VCaP (cell line): ENCODE results near the gene ZNF662.
A peak's percentile ranks its signal among the peaks of the same experiment; 100 is the strongest.
"Not testable (repeated sequence)": the region's sequence is repeated elsewhere in the genome, so short reads cannot be mapped to it uniquely, and the experiment has no call there.

ENCODE experiments used
- H3K27ac ChIP-seq: fragments of 450-650 bp; 2 replicates; pipeline ENCODE4 v1.5.1; 2017
- TF ChIP-seq, protein P1 (sequence below): fragments of 450-650 bp; conservative IDR thresholded peaks from 2 replicates; pipeline ENCODE4 v1.5.1; 2017; ENCODE audit warnings: mild to moderate bottlenecking, moderate library complexity

The ZNF662 gene

DNA sequence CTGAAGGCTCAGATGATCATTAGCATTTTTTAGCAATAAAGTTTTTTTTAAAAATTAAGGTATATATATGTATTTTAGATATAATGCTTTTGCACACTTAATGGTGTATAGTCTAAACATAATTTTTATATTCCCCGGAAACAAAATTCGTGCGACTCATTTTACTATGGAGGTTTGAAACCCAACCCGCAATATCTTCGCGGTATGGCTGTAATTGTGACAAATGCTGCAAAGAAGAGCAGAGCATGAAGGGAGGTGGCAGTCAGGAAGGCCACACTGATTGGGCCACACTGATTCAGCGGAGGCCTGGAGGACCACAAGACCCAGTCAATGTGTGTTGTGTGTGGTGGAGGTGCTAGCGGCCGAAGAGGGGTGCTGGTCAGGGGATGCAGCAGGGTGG lies 25.8 kb upstream of the ZNF662 start:
- TF ChIP-seq, protein P1, sequence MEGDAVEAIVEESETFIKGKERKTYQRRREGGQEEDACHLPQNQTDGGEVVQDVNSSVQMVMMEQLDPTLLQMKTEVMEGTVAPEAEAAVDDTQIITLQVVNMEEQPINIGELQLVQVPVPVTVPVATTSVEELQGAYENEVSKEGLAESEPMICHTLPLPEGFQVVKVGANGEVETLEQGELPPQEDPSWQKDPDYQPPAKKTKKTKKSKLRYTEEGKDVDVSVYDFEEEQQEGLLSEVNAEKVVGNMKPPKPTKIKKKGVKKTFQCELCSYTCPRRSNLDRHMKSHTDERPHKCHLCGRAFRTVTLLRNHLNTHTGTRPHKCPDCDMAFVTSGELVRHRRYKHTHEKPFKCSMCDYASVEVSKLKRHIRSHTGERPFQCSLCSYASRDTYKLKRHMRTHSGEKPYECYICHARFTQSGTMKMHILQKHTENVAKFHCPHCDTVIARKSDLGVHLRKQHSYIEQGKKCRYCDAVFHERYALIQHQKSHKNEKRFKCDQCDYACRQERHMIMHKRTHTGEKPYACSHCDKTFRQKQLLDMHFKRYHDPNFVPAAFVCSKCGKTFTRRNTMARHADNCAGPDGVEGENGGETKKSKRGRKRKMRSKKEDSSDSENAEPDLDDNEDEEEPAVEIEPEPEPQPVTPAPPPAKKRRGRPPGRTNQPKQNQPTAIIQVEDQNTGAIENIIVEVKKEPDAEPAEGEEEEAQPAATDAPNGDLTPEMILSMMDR: no peak
- peak overlapping the region; percentile 64; the same call in 1 of the 2 replicates for H3K27ac ChIP-seq

DNA sequence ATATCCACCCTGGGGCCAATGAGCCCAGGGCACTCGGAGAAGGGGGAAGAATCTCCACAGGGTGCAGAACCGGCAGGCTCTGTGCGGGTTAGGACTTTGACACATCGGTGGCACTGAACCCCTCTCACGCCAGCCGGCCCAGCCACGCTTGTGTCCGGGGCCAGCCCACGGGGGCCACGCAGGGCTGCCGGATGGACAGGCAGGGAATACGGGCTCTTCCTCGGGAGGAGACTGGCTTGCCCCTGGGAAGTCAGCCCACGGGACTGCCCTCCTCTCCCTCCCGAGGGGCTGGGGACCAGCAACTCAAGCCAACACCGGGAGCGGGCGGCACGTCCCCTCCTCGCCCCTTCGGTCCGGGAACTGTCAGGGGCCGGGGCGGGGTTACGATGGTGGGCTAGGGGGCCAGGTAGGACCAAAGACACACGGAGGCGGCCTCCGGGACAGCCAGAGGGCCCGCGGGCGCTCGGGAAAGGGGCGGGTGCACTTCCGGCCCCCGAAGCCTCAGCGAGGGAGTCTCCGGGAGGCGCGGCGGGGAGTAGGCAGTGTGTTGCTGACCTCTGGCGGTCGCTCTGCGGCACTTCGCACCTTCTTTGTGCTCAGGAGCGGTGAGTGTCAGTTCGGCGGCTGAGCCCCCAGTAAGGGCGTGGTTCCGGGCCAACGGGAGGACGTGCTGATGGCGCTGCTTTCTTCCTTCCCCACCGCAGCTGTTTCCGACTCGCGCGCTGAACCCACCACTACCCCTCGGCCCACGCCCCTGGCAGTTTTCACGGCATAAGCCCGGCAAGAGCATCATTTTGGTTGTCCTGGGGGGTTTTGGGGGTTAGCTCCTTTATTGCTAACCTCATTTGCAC lies 25.1 kb upstream of the ZNF662 start:
- TF ChIP-seq, protein P1: peak; percentile 94
- peak overlapping the region; percentile 64; the same call in 1 of the 2 replicates for H3K27ac ChIP-seq

DNA sequence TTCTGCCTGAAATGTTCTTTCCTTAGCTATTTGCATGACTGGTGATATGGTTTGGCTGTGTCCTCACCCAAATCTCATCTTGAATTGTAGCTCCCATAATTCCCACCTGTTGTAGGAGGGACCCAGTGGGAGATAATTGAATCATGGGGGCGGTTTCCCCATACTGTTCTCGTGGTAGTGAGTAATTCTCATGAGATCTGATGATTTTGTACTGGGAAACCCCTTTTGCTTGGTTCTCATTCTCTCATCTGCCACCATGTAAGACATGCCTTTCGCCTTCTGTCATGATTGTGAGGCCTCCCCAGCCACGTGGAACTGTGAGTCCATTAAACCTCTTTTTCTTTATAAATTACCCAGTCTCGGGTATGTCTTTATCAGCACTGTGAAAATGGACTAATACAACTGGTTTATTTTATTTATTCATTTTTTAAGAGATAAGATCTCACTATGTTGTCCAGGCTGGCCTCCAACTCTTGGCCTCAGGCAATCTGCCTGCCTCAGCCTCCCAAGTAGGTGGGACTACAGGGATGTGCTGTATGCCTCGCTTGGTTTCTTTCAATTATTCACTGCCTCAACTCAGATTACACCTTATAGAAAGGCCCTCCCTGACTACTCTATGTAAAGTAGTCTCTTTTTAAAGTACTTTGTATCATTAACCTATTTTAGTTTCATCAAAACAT lies 22.6 kb upstream of the ZNF662 start:
- H3K27ac ChIP-seq: not testable (repeated sequence)

DNA sequence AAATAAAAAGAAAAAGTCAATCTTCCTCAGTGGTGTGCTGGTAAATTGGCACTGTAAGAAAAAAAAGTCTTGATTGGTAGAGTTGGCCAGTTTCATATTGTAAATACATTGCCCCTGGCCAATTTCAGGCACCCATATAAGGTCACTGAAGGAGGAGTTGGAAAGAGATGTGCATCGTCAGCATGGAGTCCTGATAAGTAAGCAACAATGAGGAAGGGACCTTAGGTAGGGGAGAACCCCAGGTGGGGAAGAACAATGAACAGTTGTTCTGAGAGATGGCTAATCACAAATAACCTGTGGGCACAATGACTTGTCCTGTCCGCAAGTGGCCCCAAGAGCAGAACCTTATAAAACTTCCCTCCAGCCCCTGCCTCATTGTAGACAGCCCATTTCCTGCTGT lies 21.6 kb upstream of the ZNF662 start:
- H3K27ac ChIP-seq: no peak overlapping the region
- TF ChIP-seq, protein P1: no peak

DNA sequence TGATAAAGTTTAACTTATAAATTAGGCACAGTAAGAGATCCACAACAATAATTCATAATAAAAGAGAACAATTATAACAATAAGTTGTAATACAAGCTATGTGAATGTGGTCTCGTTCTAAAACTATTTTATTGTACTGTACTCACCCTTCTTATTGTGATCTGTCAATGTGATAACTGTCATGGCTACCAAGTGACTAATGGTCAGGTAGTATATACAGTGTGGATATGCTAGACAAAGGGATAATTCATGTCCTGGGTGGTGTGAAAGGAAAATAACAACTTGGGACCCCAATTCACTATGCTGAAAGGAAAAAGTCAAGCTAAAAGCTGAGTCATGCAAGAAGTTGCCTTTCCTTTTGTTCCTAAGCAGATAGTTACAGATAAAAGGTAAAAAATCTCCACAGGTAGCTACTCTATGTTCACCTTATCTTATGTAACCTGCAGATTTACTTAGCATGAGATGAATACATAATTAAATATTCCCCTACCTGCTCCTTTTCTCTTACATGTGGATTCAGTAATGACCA lies 19.6 kb upstream of the ZNF662 start:
- TF ChIP-seq, protein P1: no peak
- H3K27ac ChIP-seq: no peak overlapping the region

DNA sequence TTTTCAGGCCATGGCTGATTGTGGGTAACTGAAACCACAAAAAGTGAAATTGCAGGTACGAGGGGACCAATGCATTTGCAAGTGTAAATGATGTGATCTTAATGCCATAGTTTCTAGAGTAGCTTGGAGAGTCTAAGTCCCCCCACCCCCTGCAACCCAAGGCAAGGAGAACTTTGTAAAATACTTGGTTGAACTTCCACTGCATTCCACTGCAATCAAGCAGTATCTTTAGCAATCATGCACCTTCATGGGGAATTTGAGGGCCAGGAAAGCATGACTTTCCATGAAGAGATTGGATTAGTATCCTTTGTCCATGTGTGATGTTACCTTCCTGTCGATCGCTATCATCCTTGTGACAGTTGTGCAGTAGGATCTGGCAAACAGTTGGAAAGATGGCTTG lies 18.9 kb upstream of the ZNF662 start:
- no peak overlapping the region for H3K27ac ChIP-seq
- TF ChIP-seq, protein P1: no peak

DNA sequence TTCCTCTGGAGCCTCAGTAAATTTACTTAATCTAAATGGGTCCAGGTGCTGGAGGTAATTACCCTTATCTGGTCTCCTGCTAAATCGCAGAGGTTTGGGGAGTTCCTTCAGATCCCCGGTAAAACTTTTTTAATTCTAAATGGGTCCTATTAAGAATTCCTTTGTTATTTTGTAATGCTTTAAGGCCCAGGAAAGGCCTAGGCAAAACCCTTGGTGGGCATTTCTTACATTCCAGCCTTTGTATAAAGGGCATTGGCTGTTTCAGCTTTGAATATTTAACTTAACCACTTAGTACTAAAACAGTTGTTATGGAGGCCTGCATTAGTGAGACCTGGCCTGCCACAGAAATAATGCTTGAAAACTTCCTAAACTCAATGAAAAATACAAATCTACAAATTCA lies 14.9 kb upstream of the ZNF662 start:
- TF ChIP-seq, protein P1: no peak
- H3K27ac ChIP-seq: no peak overlapping the region
